Activated CD4-positive, alpha-beta T cell treated with anti-CD3 and anti-CD28 coated beads for 1 hour (primary cell): ENCODE data around the gene SPI1.
A peak's percentile ranks its signal among the peaks of the same experiment; 100 is the strongest.

Source experiments
- DNase-seq: peaks from one replicate; pipeline ENCODE4 v3.0.0-alpha.2; 2020

SPI1 gene

GRCh38 chr11:47406896-47407745 is 28.8 kb upstream of the SPI1 start:
- no peak for DNase-seq

GRCh38 chr11:47403571-47403970 is 25.2 kb upstream of the SPI1 start:
- no peak for DNase-seq

GRCh38 chr11:47403135-47403534 is 24.8 kb upstream of the SPI1 start:
- no peak for DNase-seq

GRCh38 chr11:47400768-47401279 is 22.5 kb upstream of the SPI1 start:
- DNase-seq: no peak

GRCh38 chr11:47399860-47400767 is 21.8 kb upstream of the SPI1 start:
- DNase-seq: no peak

GRCh38 chr11:47398551-47398950 is 20.2 kb upstream of the SPI1 start:
- DNase-seq: no peak

- no peak for DNase-seq
These were observed 19.7 kb upstream of the SPI1 start for GRCh38 chr11:47398011-47398410.

- no peak for DNase-seq
These were observed 17.6 kb upstream of the SPI1 start for GRCh38 chr11:47396049-47396320.

- DNase-seq: no peak
These were observed 17.1 kb upstream of the SPI1 start for GRCh38 chr11:47395223-47396048.

- DNase-seq: peak; percentile 46
These were observed 16.2 kb upstream of the SPI1 start for GRCh38 chr11:47394322-47395222.

GRCh38 chr11:47394050-47394321 is 15.6 kb upstream of the SPI1 start:
- DNase-seq: no peak

GRCh38 chr11:47393163-47394049 is 15.1 kb upstream of the SPI1 start:
- DNase-seq: no peak

GRCh38 chr11:47392546-47393162 is 14.3 kb upstream of the SPI1 start:
- DNase-seq: no peak

GRCh38 chr11:47391711-47392432 is 13.5 kb upstream of the SPI1 start:
- DNase-seq: no peak

- no peak for DNase-seq
These were observed 12.8 kb upstream of the SPI1 start for GRCh38 chr11:47391077-47391583.

- DNase-seq: no peak
These were observed 12.0 kb upstream of the SPI1 start for GRCh38 chr11:47390422-47390760.

GRCh38 chr11:47389577-47390421 is 11.5 kb upstream of the SPI1 start:
- no peak for DNase-seq

- no peak for DNase-seq
These were observed 10.6 kb upstream of the SPI1 start for GRCh38 chr11:47388697-47389576.
